Body of pancreas (tissue), 4 donors: Measurements from ENCODE around the gene USP33.

ENCODE experiments used
- CTCF ChIP-seq, 7 experiments: fragments of 450-650 bp in 4 of 7; fragments of 200-600 bp in 3 of 7; sonication (generic) in 3 of 7; IDR thresholded peaks; one replicate each; pipeline ENCODE4 v1.5.1; 2016 to 2019; ENCODE audit warnings: antibody characterized with exemption in 7 of 7
- POLR2A ChIP-seq, 3 donors: fragments of 450-650 bp; IDR thresholded peaks; one replicate each; pipeline ENCODE4 v1.6.1; 2016; ENCODE audit warnings: antibody characterized with exemption in 3 of 3, mild to moderate bottlenecking in 2 of 3

DNA sequence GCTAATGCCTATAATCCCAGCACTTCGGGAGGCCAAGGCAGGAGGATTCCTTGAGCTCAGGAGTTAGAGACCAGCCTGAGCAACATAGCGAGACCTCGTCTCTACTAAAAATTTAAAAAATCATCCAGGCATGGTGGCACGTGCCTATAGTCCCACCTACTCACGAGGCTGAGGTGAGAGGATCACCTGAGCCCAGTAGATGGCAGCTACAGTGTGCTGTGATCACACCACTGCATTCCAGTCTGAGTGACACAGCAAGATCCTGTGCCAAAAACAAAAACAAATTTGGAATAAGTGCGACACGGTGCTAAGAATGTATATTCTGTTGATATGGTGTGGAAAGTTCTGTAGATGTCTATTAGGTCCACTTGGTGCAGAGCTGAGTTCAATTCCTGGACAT lies 15.1 kb downstream of the USP33 start:
- TF ChIP-seq CTCF (IDR thresholded peaks at IDR 0.05) = peak in 2 of 7 experiments; percentile 2 to 5
- no peak for TF ChIP-seq POLR2A (IDR thresholded peaks at IDR 0.05)
